HFF-Myc (cell line): ENCODE measurements around the gene SLC35E1.

Source experiments
- DNase-seq: peaks from one replicate; pipeline ENCODE4 v3.0.0-alpha.2; 2011; ENCODE audit warnings: low read depth; ENCODE audit errors: extremely low read depth
- H3K4me3 ChIP-seq: replicated peaks from 2 replicates; pipeline ENCODE4 v1.5.1; 2011; ENCODE audit warnings: low read depth, mild to moderate bottlenecking, control low read depth, low read length
- CTCF ChIP-seq: IDR thresholded peaks from 2 replicates; pipeline ENCODE4 v1.5.1; 2012; ENCODE audit warnings: mild to moderate bottlenecking, low read depth, low read length, control low read depth; ENCODE audit errors: missing control alignments

Gene SLC35E1

GRCh38 chr19:16599655-16600346 lies 27.6 kb upstream of the SLC35E1 start:
- no peak overlapping the region for H3K4me3 ChIP-seq
- no peak for DNase-seq
- no peak for TF ChIP-seq CTCF

- H3K4me3 ChIP-seq: no peak overlapping the region
- TF ChIP-seq CTCF: no peak
- no peak for DNase-seq
These were observed 26.6 kb upstream of the SLC35E1 start for GRCh38 chr19:16598848-16599247.

- TF ChIP-seq CTCF: no peak
- no peak for DNase-seq
- H3K4me3 ChIP-seq: no peak overlapping the region
These were observed 24.2 kb upstream of the SLC35E1 start for GRCh38 chr19:16596399-16596798.

- H3K4me3 ChIP-seq: no peak overlapping the region
- no peak for DNase-seq
- TF ChIP-seq CTCF: no peak
These were observed 22.9 kb upstream of the SLC35E1 start for GRCh38 chr19:16595097-16595496.

GRCh38 chr19:16594681-16595091 lies 22.5 kb upstream of the SLC35E1 start:
- no peak for DNase-seq
- no peak overlapping the region for H3K4me3 ChIP-seq

GRCh38 chr19:16594131-16594586 lies 21.9 kb upstream of the SLC35E1 start:
- no peak for TF ChIP-seq CTCF
- H3K4me3 ChIP-seq: no peak overlapping the region

More at GRCh38 chr19:16594681-16595091, 22.5 kb upstream of the SLC35E1 start:
- no peak for TF ChIP-seq CTCF

GRCh38 chr19:16593181-16593580 lies 21.0 kb upstream of the SLC35E1 start:
- no peak for TF ChIP-seq CTCF
- H3K4me3 ChIP-seq: no peak overlapping the region
- DNase-seq: no peak

More at GRCh38 chr19:16594131-16594586, 21.9 kb upstream of the SLC35E1 start:
- no peak for DNase-seq
